HG02763 (cell line): ENCODE measurements around the gene ENPP7.

Source experiments
- ATAC-seq: cut with Tn5 transposase; IDR thresholded peaks from one replicate; pipeline ENCODE4 v1.9.1; 2021; ENCODE audit warnings: mild to moderate bottlenecking, moderate library complexity; ENCODE audit not compliant: unreplicated experiment

Gene ENPP7

DNA sequence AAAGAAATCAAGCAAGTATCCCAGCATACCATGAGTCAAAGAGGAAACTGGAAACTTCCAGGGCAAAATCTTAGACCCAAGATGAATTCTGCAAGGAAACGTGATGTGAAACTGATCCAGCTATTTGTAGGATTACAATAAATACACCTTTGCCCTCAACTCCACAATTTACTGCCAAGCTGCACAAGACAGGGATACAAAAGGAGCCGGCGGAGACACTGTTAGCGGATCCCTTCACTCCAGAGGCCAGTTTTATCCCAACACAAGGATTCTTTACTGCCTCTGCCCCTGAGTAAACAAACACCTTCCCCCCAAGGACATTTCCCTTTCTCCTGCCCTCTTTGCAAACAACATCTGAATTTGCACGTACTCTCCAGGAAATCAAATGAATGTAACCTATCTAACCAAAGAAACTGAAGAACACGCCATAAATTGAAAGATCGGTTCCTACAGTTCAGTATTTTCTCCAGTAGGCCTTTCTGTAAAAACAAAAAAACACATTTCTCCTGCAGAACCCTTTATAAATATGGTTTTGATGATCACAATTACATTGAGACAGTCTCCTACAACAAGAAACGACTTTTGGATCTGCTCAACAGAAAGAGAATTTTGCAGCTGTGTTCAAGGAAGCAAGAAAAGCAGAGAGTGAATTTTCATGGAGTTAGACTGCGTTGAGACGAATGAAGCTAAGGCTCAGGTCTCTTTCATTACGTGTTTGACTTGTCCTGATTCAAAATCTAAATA lies 45.8 kb downstream of the ENPP7 start:
- no peak for ATAC-seq

DNA sequence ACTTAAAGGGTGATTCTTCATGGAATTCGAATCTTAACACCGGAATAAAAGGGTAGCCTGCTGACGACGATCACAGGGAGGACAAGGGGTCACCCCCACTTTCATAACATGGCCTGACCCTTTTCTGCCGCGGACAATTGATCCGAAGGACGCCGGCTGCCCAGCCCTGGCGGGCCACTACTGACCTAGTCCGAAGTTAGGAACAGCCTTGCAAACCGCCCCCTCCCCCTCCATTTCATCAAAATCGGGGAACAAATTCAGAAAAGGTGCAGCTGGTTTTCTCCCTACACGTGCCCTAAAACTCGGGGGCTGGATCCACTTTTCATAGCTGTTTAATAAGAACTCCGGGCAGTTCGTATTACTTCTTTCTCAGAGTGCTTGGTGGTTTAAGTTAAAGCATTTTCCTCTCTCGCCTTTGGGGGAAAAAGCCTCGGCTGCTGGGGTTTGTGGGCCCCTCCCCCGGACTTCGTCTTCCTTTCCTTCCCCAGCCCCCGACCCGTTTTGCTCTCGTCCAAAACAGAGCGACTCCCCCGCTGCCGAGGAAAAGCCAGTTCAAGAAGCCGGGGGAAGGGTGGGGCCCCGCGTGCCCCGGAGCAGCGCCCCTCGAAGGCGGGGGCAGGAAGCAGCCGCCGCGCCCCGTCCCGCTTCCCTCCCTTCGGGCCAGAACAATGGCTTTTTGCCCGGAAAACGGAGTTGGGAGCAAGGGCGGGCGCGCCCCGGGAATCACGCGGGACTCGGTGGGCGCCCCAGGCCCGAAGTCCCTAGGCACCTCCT lies 46.6 kb downstream of the ENPP7 start:
- ATAC-seq: no peak

- ATAC-seq: peak; percentile 75
Measured at GRCh38 chr17:79777894-79778503, 47.3 kb downstream of the ENPP7 start, which contains the start of gene CBX2. Gene CBX2, plus strand, starts transcription at chr17:79778148. Its CDS starts 88 bp downstream, at chr17:79778236.

GRCh38 chr17:79778504-79779083 lies 47.9 kb downstream of the ENPP7 start:
- ATAC-seq: peak; percentile 8

- no peak for ATAC-seq
Measured at GRCh38 chr17:79779084-79779529, 48.4 kb downstream of the ENPP7 start.

DNA sequence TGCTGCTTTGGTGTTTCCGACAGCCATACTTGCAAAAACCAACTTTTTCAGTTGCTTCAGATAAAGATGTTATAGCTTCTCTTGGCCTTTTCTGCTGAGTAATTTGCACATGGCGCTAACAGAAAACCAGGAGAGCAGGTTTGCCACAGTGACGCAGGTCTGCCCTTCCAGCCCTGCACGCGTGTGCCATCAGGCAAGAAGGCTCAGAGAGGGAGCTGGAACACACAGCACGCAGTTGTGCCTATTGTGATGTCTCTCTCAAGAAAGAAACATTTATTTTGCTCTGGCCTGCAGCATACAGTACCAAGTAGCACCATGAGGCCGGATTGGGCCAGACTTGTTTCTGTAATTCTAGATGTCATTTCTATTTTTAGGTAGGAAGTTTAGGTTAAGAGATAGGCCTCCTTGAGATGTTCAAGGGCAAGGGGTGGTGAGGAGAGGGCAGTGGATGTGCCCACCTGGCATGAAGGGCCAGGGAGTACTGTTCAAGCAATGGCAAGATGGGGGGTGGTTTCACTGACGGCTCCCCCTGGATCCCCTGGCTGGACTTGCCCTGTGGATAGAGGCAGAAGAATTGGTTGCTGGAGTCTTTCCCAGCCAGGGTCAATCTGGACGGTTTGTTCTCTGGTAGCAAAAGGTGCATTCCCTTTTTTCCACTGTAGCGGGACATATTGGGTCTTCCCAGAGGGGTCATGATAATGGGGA lies 49.1 kb downstream of the ENPP7 start:
- no peak for ATAC-seq

GRCh38 chr17:79781012-79781650 lies 50.4 kb downstream of the ENPP7 start:
- ATAC-seq: no peak

GRCh38 chr17:79781736-79782575 lies 51.2 kb downstream of the ENPP7 start:
- no peak for ATAC-seq

GRCh38 chr17:79783891-79784290 lies 53.1 kb downstream of the ENPP7 start:
- no peak for ATAC-seq

GRCh38 chr17:79784353-79785016 lies 53.7 kb downstream of the ENPP7 start:
- no peak for ATAC-seq

- no peak for ATAC-seq
Measured at GRCh38 chr17:79785017-79785899, 54.5 kb downstream of the ENPP7 start.

GRCh38 chr17:79785900-79786810 lies 55.4 kb downstream of the ENPP7 start:
- no peak for ATAC-seq

DNA sequence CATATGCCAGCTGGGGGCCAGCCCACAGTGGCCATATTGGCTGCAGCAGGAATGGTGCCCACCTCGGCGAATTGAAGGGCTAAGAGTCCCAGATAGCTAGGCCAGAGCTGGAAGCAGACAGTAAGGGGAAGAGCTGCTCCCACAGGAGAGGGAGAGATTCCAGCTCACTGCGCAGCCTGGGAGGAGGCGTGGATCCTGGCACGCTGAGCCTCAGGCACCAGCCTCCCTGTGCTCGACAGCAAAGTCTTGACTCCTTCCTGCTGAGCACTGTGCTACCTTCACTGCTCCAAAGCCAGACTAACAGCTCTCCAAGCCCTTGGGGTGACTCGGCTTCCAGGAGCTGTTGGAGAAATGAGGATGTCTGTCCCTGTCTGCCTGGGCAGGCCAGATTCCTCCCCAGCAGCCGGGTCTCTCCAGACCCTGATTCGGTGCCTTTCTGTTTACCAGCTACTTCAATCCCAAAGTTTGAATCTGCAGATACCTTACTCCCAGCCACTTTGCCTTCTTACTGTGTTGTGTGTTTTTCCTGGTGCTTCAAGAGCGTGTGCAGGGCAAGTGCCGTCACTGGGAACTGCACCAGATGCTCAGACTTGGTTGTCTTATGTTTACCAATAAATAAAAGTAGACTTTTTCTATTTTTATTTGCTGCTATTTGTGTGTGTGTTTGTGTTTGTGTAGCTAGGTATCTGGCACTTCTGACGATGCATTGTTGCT lies 56.3 kb downstream of the ENPP7 start:
- ATAC-seq: no peak

- ATAC-seq: no peak
Measured at GRCh38 chr17:79788455-79788854, 57.7 kb downstream of the ENPP7 start.

- no peak for ATAC-seq
Measured at GRCh38 chr17:79788989-79789942, 58.5 kb downstream of the ENPP7 start.
